ENCODE measurements around the gene DEPP1.

DEPP1 gene

GRCh38 chr10:44931621-44932516 lies 46.7 kb downstream of the DEPP1 start:
- DNase-seq, result no peak

- no peak for DNase-seq
Observed at GRCh38 chr10:44930904-44931620, 47.5 kb downstream of the DEPP1 start.

GRCh38 chr10:44929356-44930255 lies 49.0 kb downstream of the DEPP1 start:
- no peak for DNase-seq

GRCh38 chr10:44928462-44928861 lies 50.1 kb downstream of the DEPP1 start:
- no peak for DNase-seq

GRCh38 chr10:44927352-44927751 lies 51.3 kb downstream of the DEPP1 start:
- DNase-seq, result no peak

GRCh38 chr10:44926751-44927351 lies 51.8 kb downstream of the DEPP1 start:
- no peak for DNase-seq
